ENCODE data around the gene DPEP2NB. TPM values are rescaled to one million over a fixed set of nuclear protein-coding genes. Genes with fewer than 3 reads are reported as not detected.
"Not testable (repeated sequence)": the region's sequence is repeated elsewhere in the genome, so short reads cannot be mapped to it uniquely, and the experiment has no call there.

DPEP2NB gene
- total RNA-seq, 1 donor from 2014 or later = not detected

GRCh38 chr16:68033101-68033500, 17.4 kb upstream of the DPEP2NB start:
- no peak overlapping the region for H3K27ac ChIP-seq
- no peak overlapping the region for H2AFZ ChIP-seq (replicated peaks)
- H3K4me1 ChIP-seq = no peaks in the 10 kb centered on the region
- no peaks in the 10 kb centered on the region for H3K27me3 ChIP-seq
- no peak overlapping the region for H3K4me3 ChIP-seq
- H3K9ac ChIP-seq = no peak overlapping the region
- Mint-ChIP-seq H3K27ac (no peak overlapping the region), H3K4me3 (no peak overlapping the region), H3K4me1 (no peaks in the 10 kb centered on the region), H3K36me3 (peaks cover 6% of the 10 kb centered on the region), H3K27me3 (ENCODE audit: insufficient read depth, low read depth) (no peaks in the 10 kb centered on the region), H3K9me3 (no peaks in the 10 kb centered on the region)
- TF ChIP-seq EZH2 (IDR thresholded peaks at IDR 0.05) (no peak), CTCF (IDR thresholded peaks at IDR 0.05) (no peak), EZH2phosphoT487 (IDR thresholded peaks at IDR 0.05) (no peak)
- H4K20me1 ChIP-seq (ENCODE audit: low read depth) = no peaks in the 10 kb centered on the region
- no peaks in the 10 kb centered on the region for H3F3A ChIP-seq (ENCODE audit: low read depth)
- no peaks in the 10 kb centered on the region for H3K36me3 ChIP-seq
- H3K4me2 ChIP-seq = no peak overlapping the region
- no peak for DNase-seq (ENCODE audit: low spot score)
- no peaks in the 10 kb centered on the region for H3K9me3 ChIP-seq (ENCODE audit: low read depth)
- no peaks in the 10 kb centered on the region for H3K79me2 ChIP-seq (ENCODE audit: low read depth)

DNA sequence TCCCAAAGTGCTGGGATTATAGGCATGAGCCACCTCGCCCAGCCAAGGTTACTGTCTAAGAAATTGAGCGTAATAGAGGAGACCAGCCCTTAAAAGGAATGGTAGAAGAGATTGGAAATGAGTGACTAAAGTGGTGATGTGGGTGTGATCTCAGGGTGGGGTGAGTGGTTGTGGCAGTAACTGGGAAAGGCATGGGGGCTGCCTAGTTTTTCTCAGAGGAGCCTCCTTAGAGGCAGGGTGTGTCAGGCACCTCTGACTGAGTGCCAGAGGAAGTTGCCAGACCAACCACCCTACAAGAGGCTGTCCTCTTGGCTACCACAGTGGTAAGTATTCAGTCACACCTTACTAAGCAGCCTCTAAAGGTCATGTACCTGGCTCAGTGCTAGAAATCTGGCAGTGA, 16.2 kb upstream of the DPEP2NB start:
- no peaks in the 10 kb centered on the region for H3K79me2 ChIP-seq (ENCODE audit: low read depth)
- no peak overlapping the region for H2AFZ ChIP-seq (replicated peaks)
- no peaks in the 10 kb centered on the region for H3F3A ChIP-seq (ENCODE audit: low read depth)
- no peak for TF ChIP-seq EZH2 (IDR thresholded peaks at IDR 0.05)
- TF ChIP-seq CTCF (IDR thresholded peaks at IDR 0.05) = no peak
- no peak for TF ChIP-seq EZH2phosphoT487 (IDR thresholded peaks at IDR 0.05)
- Mint-ChIP-seq H3K4me1 (no peaks in the 10 kb centered on the region), H3K9me3 (no peaks in the 10 kb centered on the region), H3K27ac (no peak overlapping the region), H3K27me3 (ENCODE audit: insufficient read depth, low read depth) (no peaks in the 10 kb centered on the region), H3K4me3 (no peak overlapping the region), H3K36me3 (peaks cover 4% of the 10 kb centered on the region)
- H3K27ac ChIP-seq = no peak overlapping the region
- no peaks in the 10 kb centered on the region for H4K20me1 ChIP-seq (ENCODE audit: low read depth)
- no peak for DNase-seq (ENCODE audit: low spot score)
- H3K4me3 ChIP-seq = no peak overlapping the region
- H3K9me3 ChIP-seq (ENCODE audit: low read depth) = no peaks in the 10 kb centered on the region
- H3K27me3 ChIP-seq = no peaks in the 10 kb centered on the region
- no peak overlapping the region for H3K9ac ChIP-seq
- H3K4me2 ChIP-seq = no peak overlapping the region
- H3K36me3 ChIP-seq = no peaks in the 10 kb centered on the region
- H3K4me1 ChIP-seq = no peaks in the 10 kb centered on the region

GRCh38 chr16:68030108-68030507, 14.4 kb upstream of the DPEP2NB start:
- DNase-seq (ENCODE audit: low spot score); H3K4me3 ChIP-seq; H3K9me3 ChIP-seq (ENCODE audit: low read depth); H3K27ac Mint-ChIP-seq; H3K4me1 Mint-ChIP-seq; H3K9ac ChIP-seq; H3K4me2 ChIP-seq; H3F3A ChIP-seq (ENCODE audit: low read depth); H3K4me3 Mint-ChIP-seq; H3K27me3 ChIP-seq; H3K27ac ChIP-seq; H3K36me3 ChIP-seq; H3K27me3 Mint-ChIP-seq (ENCODE audit: insufficient read depth, low read depth); H3K4me1 ChIP-seq; H3K9me3 Mint-ChIP-seq; H3K36me3 Mint-ChIP-seq; H2AFZ ChIP-seq (replicated peaks); H4K20me1 ChIP-seq (ENCODE audit: low read depth): not testable (repeated sequence)
- H3K79me2 ChIP-seq (ENCODE audit: low read depth) = peaks cover 11% of the 10 kb centered on the region

DNA sequence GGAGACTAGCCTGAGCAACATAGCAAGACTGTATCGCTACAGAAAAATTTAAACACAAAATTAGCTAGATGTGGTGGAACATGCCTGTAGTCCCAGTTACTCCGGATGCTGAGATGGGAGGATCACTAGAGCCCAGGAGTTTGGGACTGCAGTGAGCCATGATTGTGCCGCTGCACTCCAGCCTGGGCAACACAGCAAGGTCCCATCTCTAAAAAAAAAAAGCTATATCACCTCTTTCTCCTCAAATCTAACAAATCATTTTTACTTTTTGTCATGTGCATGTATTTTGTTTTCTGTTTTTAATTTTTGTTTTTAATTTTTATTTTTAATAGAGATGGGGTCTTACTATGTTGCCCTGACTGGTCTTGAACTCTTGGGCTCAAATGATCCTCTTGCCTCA, 13.3 kb upstream of the DPEP2NB start:
- no peak overlapping the region for H2AFZ ChIP-seq (replicated peaks)
- no peak overlapping the region for H3K27ac ChIP-seq
- DNase-seq (ENCODE audit: low spot score) = no peak
- no peak overlapping the region for H3K9ac ChIP-seq
- H3K36me3 ChIP-seq = no peaks in the 10 kb centered on the region
- no peak overlapping the region for H3K4me3 Mint-ChIP-seq
- no peaks in the 10 kb centered on the region for H3K9me3 Mint-ChIP-seq
- H3K27me3 Mint-ChIP-seq (ENCODE audit: insufficient read depth, low read depth) = no peaks in the 10 kb centered on the region
- H3K4me3 ChIP-seq = no peak overlapping the region
- TF ChIP-seq EZH2phosphoT487 (IDR thresholded peaks at IDR 0.05) (no peak), EZH2 (IDR thresholded peaks at IDR 0.05) (no peak), CTCF (IDR thresholded peaks at IDR 0.05) (no peak)
- peaks cover 22% of the 10 kb centered on the region for H3K79me2 ChIP-seq (ENCODE audit: low read depth)
- peaks cover 1% of the 10 kb centered on the region for H3K36me3 Mint-ChIP-seq
- H3K4me2 ChIP-seq = no peak overlapping the region
- H3K27me3 ChIP-seq = no peaks in the 10 kb centered on the region
- no peaks in the 10 kb centered on the region for H4K20me1 ChIP-seq (ENCODE audit: low read depth)
- peaks cover 4% of the 10 kb centered on the region for H3K4me1 ChIP-seq
- H3K4me1 Mint-ChIP-seq = peaks cover 3% of the 10 kb centered on the region
- no peaks in the 10 kb centered on the region for H3K9me3 ChIP-seq (ENCODE audit: low read depth)
- no peak overlapping the region for H3K27ac Mint-ChIP-seq
- H3F3A ChIP-seq (ENCODE audit: low read depth) = no peaks in the 10 kb centered on the region

Data from neural progenitor cell (in vitro differentiated cells).